ENCODE measurements around the gene ACADM. TPM values are rescaled to one million over a fixed set of nuclear protein-coding genes. Genes with fewer than 3 reads are reported as not detected.

Gene ACADM
- total and polyA plus RNA-seq, 2 of the 13 experiments (the other 11 are each of a cell fraction or from before 2014, with no cell fraction given) = 43.7 to 92.2 TPM

DNA sequence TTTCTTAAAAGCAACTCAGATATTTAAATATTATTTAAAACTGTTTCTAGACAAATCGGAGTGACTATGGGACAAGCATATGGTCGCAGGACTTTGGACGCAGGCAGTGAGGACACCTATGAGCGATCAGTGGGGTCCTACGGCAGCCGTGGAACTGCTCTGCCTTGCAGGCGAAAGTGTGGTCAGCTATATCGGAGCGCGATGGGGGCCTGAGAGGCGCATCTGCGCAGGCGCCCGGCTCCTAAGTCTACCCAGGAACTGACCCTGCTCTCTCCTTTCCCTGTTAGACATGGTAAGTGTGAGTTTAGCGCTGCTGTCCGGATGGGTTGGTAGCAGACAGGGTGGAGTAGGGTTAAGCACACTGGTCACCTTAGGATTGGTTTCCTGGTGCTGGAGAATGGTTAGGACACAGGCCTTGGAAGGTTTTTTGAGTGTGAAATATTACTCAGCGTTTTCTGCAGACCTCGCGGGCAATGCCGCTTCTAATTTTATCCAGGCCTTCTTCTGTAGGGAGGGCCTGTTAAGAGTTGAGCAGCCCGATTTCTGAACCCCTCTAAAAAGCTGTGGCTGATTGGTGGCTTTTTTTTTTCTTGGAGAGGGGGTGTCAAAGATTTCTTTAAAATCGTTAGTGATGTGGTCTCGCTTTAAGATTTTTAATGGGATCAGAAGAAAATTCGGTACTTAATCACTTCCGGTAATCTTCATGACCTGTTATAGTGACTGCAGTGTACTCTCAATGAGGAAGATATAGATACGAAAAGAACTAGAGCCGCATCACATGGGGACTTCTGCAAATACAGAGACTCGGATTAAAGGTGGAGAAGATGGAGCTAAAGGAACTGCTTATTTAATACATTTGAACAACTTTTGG lies 61.7 kb downstream of the ACADM start, which contains the start of gene RABGGTB (continued):
- TF ChIP-seq, protein P1, sequence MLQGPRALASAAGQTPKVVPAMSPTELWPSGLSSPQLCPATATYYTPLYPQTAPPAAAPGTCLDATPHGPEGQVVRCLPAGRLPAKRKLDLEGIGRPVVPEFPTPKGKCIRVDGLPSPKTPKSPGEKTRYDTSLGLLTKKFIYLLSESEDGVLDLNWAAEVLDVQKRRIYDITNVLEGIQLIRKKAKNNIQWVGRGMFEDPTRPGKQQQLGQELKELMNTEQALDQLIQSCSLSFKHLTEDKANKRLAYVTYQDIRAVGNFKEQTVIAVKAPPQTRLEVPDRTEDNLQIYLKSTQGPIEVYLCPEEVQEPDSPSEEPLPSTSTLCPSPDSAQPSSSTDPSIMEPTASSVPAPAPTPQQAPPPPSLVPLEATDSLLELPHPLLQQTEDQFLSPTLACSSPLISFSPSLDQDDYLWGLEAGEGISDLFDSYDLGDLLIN (CRISPR knock-in tag; IDR thresholded peaks at IDR 0.05; ENCODE audit: borderline replicate concordance) = no peak
- TF ChIP-seq REXO4 (CRISPR knock-in tag; IDR thresholded peaks at IDR 0.05; ENCODE audit: borderline replicate concordance) (no peak), ZSCAN21 (CRISPR knock-in tag; IDR thresholded peaks at IDR 0.05; ENCODE audit: borderline replicate concordance) (peak; percentile 64; the same call in 1 of the 2 replicates), FOSL1 (CRISPR knock-in tag; IDR thresholded peaks at IDR 0.05; ENCODE audit: borderline replicate concordance) (no peak), ZNF431 (CRISPR knock-in tag; IDR thresholded peaks at IDR 0.05; ENCODE audit: borderline replicate concordance, low read depth) (no peak), HIVEP1 (CRISPR knock-in tag; IDR thresholded peaks at IDR 0.05) (no peak), ZFP41 (CRISPR knock-in tag; IDR thresholded peaks at IDR 0.05; ENCODE audit: borderline replicate concordance) (no peak), ZNF253 (CRISPR knock-in tag; IDR thresholded peaks at IDR 0.05; ENCODE audit: borderline replicate concordance) (no peak), TSC22D2 (CRISPR knock-in tag; IDR thresholded peaks at IDR 0.05; ENCODE audit: borderline replicate concordance) (peak; percentile 55; the same call in 1 of the 2 replicates), AGO1 (IDR thresholded peaks at IDR 0.05; ENCODE audit: low read depth, low read length, poor library complexity, severe bottlenecking) (no peak), CHCHD3 (CRISPR knock-in tag; IDR thresholded peaks at IDR 0.05) (no peak), HOXD1 (CRISPR knock-in tag; IDR thresholded peaks at IDR 0.05) (no peak), RBM39 (IDR thresholded peaks at IDR 0.05; ENCODE audit: low read depth, low read length, poor library complexity, severe bottlenecking) (no peak), ZNF577 (CRISPR knock-in tag; IDR thresholded peaks at IDR 0.05; ENCODE audit: borderline replicate concordance, low read depth) (no peak), ZNF891 (CRISPR knock-in tag; IDR thresholded peaks at IDR 0.05) (no peak), SIX4 (CRISPR knock-in tag; IDR thresholded peaks at IDR 0.05) (peak; percentile 44; the same call in 1 of the 2 replicates), SAFB2 (CRISPR knock-in tag; IDR thresholded peaks at IDR 0.05; ENCODE audit: borderline replicate concordance, low read depth) (peak; percentile 39; the same call in 1 of the 2 replicates)
- TF ChIP-seq, protein P2, sequence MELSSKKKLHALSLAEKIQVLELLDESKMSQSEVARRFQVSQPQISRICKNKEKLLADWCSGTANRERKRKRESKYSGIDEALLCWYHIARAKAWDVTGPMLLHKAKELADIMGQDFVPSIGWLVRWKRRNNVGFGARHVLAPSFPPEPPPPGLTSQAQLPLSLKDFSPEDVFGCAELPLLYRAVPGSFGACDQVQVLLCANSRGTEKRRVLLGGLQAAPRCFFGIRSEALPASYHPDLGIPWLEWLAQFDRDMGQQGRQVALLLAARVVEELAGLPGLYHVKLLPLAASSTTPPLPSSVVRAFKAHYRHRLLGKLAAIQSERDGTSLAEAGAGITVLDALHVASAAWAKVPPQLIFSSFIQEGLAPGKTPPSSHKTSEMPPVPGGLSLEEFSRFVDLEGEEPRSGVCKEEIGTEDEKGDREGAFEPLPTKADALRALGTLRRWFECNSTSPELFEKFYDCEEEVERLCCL (CRISPR knock-in tag; IDR thresholded peaks at IDR 0.05; ENCODE audit: borderline replicate concordance) = no peak
- TF ChIP-seq, protein P3, sequence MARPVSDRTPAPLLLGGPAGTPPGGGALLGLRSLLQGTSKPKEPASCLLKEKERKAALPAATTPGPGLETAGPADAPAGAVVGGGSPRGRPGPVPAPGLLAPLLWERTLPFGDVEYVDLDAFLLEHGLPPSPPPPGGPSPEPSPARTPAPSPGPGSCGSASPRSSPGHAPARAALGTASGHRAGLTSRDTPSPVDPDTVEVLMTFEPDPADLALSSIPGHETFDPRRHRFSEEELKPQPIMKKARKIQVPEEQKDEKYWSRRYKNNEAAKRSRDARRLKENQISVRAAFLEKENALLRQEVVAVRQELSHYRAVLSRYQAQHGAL (CRISPR knock-in tag; IDR thresholded peaks at IDR 0.05; ENCODE audit: not compliant biosample characterization) = no peak
- TF ChIP-seq, protein P4, sequence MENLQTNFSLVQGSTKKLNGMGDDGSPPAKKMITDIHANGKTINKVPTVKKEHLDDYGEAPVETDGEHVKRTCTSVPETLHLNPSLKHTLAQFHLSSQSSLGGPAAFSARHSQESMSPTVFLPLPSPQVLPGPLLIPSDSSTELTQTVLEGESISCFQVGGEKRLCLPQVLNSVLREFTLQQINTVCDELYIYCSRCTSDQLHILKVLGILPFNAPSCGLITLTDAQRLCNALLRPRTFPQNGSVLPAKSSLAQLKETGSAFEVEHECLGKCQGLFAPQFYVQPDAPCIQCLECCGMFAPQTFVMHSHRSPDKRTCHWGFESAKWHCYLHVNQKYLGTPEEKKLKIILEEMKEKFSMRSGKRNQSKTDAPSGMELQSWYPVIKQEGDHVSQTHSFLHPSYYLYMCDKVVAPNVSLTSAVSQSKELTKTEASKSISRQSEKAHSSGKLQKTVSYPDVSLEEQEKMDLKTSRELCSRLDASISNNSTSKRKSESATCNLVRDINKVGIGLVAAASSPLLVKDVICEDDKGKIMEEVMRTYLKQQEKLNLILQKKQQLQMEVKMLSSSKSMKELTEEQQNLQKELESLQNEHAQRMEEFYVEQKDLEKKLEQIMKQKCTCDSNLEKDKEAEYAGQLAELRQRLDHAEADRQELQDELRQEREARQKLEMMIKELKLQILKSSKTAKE (CRISPR knock-in tag; IDR thresholded peaks at IDR 0.05; ENCODE audit: borderline replicate concordance) = no peak
- TF ChIP-seq, protein P5, sequence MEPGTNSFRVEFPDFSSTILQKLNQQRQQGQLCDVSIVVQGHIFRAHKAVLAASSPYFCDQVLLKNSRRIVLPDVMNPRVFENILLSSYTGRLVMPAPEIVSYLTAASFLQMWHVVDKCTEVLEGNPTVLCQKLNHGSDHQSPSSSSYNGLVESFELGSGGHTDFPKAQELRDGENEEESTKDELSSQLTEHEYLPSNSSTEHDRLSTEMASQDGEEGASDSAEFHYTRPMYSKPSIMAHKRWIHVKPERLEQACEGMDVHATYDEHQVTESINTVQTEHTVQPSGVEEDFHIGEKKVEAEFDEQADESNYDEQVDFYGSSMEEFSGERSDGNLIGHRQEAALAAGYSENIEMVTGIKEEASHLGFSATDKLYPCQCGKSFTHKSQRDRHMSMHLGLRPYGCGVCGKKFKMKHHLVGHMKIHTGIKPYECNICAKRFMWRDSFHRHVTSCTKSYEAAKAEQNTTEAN (CRISPR knock-in tag; conservative IDR thresholded peaks at IDR 0.05) = no peak; the same call in 1 of the 2 replicates
